ENCODE results near the gene TEPSIN.

- no peak for TF ChIP-seq ZFX (IDR thresholded peaks at IDR 0.05)
- no peak for TF ChIP-seq CTCF (conservative IDR thresholded peaks at IDR 0.05)
These were observed 31.4 kb upstream of the TEPSIN start for GRCh38 chr17:81270279-81270678.

Measured in C4-2B (cell line).